Embryonic facial prominence (tissue), 1 donor: ENCODE results near the gene IL2RA.
"Not testable (repeated sequence)": the region's sequence is repeated elsewhere in the genome, so short reads cannot be mapped to it uniquely, and the experiment has no call there.

ENCODE experiments used
- DNase-seq: peaks from one replicate; pipeline ENCODE4 v3.0.0-alpha.2; 2016; ENCODE audit errors: extremely low spot score

Gene IL2RA

DNA sequence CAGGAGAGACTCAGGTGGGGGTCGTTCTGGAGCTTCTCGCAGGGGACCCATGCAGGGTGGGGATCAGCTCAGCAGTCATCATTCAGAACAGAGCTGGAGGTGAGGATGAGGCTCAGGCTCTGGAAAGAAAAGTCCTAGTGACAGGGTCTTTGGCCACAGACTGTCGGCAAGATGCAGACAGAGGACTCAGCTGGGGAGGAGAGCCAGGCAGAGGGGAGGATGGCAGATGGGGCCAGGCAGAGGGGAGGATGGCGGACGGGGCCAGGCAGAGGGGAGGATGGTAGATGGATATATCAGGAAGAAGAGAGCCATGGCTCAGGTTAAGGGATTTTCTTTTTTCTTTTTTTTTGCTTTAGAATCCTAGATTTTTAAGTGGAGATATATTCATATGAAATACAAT is 77.1 kb downstream of the IL2RA start:
- DNase-seq = no peak

DNA sequence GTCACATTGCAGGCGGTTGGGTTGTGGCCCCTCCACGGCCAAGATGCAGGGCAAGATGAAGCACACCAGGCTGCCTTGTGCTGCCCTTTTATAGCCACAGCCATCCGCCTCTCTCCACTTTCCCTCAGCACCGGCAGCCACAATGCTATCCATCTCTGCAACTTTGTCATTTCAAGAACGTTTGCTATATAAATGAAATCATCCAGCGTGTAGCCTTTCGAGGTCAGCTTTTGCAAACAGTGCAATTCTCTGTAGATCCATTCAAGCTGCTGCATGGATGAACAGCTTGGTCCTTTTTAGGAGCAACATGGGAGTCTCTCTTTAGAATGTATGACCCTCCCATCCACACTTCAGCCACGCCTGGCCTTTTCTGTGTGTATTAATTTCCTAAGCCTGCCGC is 78.4 kb downstream of the IL2RA start:
- no peak for DNase-seq

DNA sequence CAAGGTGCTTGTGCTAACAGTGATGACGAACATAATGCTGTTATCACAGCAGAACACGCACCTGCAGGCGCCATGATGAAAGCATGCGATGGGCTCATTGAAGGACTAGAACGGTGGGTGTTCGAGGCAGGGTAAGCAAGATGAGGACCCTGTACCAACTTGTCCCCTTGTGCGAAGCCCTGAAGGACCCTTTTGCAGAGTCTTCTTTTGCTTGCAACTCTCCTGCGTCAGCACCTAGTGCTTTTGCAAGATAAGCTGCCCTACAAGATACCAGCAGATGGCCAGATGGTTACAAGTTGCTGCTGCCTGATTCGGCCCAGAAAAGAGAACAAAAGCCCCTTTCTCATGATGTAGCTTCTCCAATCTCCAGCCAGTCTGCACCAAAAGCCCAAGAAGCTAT is 80.6 kb downstream of the IL2RA start:
- no peak for DNase-seq

DNA sequence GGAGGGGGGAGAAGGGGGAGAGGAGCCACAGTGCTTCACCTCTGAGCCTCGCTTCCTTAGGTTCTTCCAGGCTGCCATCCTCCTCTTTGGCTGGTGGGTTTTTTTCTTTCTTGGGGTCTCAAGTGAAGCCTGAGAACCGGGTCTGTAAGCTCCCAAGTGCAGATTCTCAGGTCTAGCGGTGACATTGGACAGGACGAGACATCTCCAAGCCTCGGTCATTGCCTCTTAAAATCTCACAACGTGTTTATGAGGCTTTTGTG is 84.0 kb downstream of the IL2RA start:
- DNase-seq = no peak

DNA sequence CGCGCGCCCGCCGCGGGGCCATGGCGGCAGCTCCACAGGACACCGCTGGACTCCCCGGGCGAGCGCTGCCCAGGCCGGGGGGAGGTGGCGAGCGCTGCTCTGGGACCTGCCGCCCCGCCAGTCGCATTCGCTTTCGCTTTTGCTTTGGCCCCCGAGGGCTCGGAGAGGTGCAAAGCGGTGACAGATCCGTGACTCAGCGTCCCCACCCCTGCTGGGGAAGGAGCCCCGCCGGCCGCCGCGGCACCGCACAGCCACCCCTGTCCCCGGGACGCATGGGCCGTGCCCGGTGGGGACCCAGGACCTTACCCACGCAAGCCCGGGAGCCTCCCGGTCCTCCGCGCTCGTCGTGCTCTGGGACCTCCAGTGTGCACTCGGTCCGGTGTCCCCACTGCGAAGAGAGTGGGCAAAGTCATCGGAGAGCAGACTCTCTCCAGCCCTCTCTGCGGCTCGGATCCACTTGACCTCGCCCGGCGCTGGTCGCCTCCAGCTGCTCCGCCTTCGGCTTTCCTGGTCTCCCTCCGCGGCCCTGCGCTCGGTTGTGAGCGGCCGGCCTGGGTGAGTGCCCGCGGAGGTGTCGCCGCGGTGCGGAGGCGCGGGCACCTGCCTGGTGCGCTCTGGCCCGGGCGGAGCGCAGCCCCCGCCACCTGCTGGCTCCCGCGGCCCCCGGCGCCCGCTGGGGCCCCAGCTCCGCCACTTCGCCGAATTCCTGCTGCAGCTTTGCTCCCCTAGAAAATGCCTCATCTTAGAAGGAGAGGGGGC is 84.5 kb downstream of the IL2RA start, which contains the start of gene IL15RA:
Gene IL15RA (minus strand): TSS at position 73 of the 759 bp plus-strand sequence. CDS start 51 bp downstream, at position 22.
- DNase-seq = no peak

DNA sequence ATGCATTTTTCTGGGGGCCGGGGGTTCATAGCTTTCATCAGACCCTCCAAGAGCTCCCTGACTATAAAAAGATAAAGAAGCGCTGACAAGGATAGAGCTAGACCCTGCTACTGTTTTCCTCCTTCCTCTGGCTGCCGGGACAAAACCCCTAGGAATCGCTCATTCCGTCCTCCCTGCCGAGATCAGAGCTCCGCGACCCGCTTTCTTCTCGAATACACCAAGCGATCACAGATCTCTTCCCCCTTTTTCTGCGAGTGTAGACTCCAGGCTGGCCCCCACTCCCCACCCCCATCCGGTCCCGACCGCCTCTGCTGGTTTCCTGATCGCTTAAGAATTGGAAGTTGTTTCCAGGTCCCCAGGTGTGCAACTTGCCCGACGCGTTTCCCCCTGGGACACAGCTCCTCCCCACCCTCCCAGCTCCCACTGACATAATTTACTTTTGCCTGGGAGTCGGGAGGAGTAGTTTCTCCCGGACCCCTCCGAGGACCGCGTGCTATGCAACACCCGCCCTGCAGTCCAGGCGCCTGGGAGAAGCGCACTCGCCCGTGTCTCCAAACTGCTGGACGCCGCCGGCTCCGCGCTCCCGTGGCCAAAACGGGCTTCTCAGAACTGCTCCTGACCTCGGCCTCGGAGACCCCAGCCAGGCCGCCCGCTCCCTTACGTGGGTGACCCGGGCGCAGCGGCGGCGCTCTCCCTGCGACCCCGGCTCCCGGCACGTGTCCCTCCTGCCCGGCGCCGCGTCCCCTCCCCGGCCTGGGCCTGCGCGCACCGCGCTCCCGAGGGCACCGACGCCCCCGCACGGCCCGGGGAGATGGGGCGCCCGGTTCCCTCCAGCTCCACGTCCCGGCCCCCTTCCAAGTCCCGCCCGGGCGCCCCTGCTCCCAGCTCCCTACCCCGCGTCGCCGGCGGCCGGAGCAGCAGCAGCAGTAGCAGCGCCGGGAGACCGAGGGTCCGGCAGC is 85.4 kb downstream of the IL2RA start:
- DNase-seq = no peak

DNA sequence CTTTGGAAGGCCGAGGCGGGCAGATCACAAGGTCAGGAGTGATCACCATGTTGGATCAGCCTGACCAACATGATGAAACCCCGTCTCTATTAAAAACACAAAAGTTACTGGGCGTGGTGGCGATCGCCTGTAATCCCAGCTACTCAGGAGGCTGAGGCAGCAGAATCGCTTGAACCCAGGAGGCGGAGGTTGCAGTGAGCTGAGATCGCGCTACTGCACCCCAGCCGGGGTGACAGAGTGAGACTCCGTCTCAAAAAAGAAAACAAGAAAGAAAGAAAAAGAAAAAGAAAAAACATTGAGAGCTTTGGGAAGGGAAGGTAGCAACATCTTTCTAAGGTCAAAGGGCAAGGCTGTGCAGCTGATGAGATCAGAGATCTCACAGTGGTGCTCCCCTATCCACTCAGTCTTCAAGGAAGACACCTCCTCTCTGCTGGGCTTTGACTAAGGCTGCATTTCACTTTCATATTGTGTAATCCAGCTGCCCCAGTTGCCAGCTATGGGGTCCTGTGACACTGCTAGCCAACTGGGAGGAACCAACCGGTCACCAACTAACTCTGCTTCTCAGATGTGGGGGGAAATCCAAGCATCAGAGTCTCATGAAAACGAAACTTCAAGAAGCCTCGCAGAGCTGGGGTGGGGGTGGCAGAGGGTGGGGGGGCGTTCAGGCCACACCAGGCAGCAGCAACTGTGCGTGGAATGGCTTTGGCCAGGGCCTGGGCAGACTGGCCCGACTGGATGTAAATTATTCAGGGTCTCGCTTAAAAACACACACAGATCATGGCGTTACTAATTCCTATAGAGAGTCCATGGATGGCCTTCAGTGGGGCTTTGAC is 86.3 kb downstream of the IL2RA start:
- DNase-seq = no peak

- DNase-seq = no peak
Observed at GRCh38 chr10:5973069-5973468, 89.1 kb downstream of the IL2RA start.

DNA sequence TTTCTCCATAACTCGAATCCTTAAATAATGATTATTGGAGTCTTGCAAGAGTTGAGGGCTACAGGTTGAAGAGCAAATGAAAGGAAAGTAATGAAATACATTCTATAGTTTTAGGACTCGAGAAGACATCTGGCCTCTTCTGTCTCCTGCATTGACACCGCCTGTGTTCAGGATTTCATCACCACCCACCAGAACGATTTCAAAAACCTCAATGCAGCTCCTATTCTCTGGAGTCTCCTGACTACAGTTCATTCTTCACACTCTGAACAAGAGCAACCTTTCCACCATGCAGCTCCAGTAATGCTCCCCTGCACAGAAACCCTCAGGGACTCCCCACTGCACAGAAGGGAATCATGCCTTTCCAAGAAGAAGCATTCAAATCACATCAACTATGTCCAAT is 90.3 kb downstream of the IL2RA start:
- no peak for DNase-seq

DNA sequence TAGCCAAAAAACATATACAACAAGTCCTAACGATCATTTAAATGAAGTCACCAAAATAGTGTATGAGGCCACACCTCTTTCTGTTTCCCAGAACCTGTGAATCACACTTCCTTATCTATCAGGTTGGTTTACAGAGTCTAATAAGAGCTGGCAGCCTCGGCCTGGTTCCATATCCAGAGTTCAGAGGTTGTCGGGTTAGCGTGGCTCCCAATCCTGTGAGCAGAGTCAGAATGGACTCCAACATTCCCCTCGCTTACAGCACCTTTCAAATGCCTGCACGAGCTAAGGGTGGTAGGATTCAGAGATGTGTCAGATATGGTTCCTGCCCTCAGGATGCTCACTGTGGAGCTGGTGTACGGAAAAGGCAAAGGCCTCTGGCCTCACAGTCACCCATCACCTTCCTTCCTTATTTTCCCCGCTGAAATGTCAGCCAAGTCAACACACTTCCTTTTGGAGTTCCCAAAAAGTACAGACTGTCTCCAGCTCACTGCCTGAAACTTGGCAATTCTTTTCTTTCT is 90.8 kb downstream of the IL2RA start:
- no peak for DNase-seq

DNA sequence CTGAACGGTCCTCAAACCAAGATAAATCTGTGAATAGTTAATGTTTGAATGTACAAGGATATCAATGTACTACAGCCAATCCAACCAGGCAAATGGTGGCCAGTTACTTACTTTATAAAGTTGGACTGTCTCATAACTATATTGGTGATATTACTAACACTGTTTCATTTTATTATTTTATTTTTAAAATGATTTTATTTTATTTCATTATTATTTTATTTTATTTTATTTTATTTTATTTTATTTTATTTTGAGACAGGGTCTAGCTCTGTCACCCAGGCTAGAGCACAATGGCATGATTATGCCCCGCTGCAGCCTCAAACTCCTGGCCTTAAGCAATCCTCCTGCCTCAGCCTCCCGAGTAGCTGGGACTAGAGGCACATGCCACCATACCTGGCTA is 91.6 kb downstream of the IL2RA start:
- DNase-seq = no peak

GRCh38 chr10:5970066-5970465 is 92.1 kb downstream of the IL2RA start:
- DNase-seq = no peak

DNA sequence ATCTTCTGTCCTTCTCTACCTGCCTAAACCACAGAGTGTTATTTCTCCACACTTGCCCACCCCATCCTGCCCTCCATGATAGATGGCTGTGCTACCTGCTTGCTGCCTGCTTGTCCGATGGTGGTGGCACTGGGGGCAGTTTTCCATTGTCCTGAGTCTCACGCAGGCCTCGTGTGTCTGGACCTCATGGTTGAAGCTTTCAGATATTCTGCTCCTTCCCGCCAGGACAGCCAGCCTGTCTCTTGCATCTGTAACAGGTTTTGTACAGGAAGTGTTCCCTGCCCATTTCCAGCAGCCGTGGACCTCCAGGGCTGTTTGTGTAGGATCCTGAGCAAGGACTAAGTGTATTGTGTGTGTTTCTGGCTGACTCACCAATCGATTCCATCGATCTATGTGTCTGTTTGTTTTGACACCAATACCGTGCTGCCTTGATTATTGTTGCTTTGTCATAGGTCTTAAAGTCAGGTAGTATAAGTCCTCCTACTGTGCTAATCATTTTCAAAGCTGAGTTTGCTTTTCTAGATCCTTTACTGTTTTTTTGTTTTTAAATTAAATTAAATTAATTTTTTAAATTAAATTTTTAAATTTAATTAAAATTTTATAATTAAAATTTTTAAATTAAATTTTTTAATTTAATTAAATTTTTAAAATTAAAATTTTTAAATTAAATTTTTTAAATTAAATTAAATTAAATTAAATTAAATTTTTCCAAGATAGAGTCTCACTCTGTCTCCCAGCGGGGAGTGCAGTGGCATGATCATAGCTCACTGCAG is 93.3 kb downstream of the IL2RA start:
- no peak for DNase-seq

DNA sequence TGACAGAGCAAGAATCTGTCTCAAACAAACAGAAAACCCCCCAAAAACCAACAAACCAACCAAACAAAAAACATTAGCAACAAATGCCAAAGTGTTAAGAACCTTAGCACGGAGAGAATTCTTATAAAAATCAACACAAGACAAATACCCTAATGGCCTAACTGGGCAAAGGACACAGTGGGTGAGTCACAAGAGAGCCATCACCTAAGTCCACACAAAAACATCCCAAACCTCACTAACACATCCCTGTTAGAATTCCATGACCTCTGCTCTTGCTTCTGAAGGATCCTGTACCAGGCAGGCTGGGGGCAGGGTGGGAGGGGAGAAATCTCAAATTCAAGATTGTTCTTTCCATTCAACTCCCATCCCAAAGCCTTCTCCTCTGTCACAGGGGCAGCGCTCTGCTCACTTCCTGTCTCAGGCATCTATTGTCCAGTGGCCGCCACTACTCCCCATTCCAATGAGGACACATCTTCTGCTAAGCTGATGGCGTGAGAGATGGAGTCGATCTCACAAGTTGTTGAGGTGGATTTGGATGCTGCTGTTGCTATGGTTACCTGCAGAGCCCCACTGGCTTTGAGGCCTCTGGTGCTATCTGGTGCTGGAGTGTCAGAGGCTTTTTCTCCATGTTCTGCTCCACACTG is 94.0 kb downstream of the IL2RA start:
- no peak for DNase-seq

DNA sequence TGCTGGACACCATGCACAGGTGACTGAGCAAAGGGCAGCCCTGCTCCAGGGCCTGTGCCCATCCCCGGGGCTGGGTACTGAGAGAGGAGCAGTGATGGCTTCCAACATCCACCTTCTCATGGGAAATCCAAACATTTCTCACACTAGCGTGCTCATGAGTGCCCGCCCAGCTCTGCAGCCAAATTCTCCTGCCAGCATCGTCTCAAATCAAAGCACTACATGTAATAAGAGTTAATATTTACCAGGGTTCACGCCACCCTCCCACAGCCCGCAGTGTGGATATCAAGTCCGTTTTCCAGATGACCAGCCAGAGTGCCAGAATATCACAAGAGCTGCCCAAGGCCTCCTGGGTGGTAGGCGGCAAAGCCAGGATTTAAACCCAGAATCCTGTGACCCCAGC is 96.9 kb downstream of the IL2RA start:
- DNase-seq = no peak

GRCh38 chr10:5964736-5965135 is 97.4 kb downstream of the IL2RA start:
- DNase-seq = no peak

DNA sequence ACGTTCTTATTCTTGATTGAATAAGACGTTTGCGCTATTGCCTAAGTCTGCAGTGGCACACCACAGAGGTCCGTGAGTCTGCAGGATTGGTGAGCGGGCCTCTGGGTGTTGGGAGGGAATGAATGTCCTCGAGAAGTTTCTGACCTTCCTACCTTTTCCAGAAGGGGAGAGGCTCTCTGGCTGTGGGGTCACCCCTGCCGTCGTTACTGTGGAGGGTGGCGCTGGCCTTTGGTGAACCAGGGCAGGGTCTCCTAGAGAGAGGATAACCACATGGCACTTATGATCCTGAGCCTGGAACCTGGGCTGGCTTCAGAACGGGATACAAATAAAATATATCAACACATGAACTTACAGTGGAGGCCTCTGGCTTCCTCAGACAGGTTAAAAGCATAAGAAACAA is 98.6 kb downstream of the IL2RA start:
- no peak for DNase-seq

- DNase-seq = no peak
Observed at GRCh38 chr10:5963071-5963470, 99.1 kb downstream of the IL2RA start.

DNA sequence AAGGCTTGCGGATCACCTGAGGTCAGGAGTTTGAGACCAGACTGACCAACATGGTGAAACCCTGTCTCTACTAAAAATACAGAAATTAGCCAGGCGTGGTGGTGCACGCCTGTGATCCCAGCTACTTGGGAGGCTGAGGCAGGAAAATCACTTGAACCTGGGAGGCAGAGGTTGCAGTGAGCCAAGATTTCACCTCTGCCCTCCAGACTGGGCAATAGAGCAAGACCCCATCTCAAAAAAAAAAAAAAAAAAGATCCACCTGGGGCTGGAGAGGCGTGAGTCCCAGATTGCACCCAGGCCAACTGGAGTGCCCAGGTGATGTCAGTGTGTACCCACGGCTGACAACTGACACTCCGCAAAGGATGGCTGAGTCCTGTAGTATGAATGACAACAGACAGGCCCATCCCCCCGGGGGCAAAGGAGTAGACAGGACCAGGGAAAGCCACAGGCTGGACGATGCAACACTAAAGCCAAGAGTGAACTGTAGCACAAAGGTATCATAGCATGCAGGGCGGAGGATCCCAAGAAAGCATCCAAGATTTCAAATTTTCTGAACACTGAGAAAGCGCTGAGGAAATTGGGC is 99.7 kb downstream of the IL2RA start:
- not testable (repeated sequence) for DNase-seq

- DNase-seq = no peak
Observed at GRCh38 chr10:5961405-5962100, 100.6 kb downstream of the IL2RA start.
